ENCODE data around the gene UBAC1. TPM values are rescaled to one million over a fixed set of nuclear protein-coding genes. Genes with fewer than 3 reads are reported as not detected.

UBAC1 gene
- total and polyA plus RNA-seq, 5 donors: 64.0 to 88.7 (median 83.3) TPM

DNA sequence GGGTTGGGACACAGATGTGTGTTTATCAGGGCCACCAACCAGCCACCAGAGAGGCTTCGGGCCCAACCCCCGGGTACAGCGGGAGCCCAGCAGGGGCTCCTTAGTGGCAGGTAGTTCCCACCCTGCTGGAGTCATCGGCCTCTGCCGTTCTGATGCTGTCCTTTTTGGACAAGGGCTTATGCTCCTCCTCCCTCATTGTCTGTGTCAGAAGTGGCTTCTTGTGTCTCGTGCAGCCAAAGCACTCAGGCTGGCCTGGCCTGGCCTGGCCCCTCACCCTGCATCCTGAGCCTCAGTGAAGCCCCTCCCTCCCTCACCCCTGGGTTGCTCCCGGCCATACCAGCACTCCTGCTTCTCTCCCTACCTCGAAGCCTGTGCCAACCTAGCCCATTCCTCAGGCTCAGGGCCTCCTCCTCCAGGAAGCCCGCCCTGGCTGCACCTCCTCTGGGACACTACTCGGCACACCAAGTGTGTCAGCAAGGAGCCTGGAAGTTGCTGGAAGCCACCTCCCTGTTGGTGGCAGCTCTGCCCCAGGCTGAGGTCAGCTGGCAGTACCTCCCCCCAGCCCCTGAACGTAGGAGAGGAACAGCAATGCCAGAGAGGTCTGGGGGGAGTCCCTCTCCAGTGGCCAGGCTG is 4.1 kb upstream of the UBAC1 start:
- intact Hi-C loops (cut with DNase I): loop anchor here in 2 of 4 donors (5.0 to 10.0 kb wide), 3 partner anchors 100 to 320 kb away; no protein-coding TSS in a partner anchor
- no peak overlapping the region for H3K4me3 ChIP-seq (ENCODE audit: low read length)
- WGBS: 66% methylated on average over 11 of the region's 11 CpGs
- H3K4me1 ChIP-seq (ENCODE audit: control insufficient read depth, insufficient read depth, low read length): no peaks in the 10 kb centered on the region
- DNase-seq (peak in 2 of 3 donors; percentile 34 to 48), ATAC-seq (no peak)
- H3K27me3 ChIP-seq (ENCODE audit: control insufficient read depth, insufficient read depth): no peaks in the 10 kb centered on the region
- no peak overlapping the region for H3K27ac ChIP-seq (ENCODE audit: low read length)
- no peaks in the 10 kb centered on the region for H3K9me3 ChIP-seq (ENCODE audit: control insufficient read depth, low read length)

DNA sequence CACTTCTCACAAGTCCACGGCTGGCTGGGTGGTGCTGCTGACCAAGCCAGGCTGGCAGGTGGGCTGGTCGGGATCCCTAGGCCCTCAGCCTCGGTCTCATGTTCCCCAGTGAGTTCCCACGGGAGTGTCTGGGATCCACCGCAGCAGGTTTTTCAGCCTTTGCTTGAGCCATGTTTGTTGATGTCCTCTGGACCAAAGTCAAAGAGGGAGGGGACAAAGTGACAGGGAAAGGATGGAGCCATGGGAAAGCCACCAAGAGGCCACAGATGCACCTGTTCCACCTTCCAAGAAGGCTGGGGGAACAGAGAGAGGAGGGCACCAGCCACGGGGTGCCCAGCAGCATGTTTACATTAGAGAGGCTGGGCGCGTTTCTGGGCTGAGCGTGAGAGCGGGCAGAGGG is 2.8 kb upstream of the UBAC1 start:
- Histone ChIP-seq H3K4me3 (ENCODE audit: low read length) (no peak overlapping the region), H3K27ac (ENCODE audit: low read length) (no peak overlapping the region), H3K27me3 (ENCODE audit: control insufficient read depth, insufficient read depth) (no peaks in the 10 kb centered on the region), H3K4me1 (ENCODE audit: control insufficient read depth, insufficient read depth, low read length) (no peaks in the 10 kb centered on the region), H3K9me3 (ENCODE audit: control insufficient read depth, low read length) (no peaks in the 10 kb centered on the region)
- no peak for ATAC-seq
- intact Hi-C loops (cut with DNase I): loop anchor here in 1 of 4 donors (10.0 kb wide), 2 partner anchors 99 to 321 kb away; no protein-coding TSS in a partner anchor
- DNase-seq: no peak
- 75% methylated on average over 10 of the region's 10 CpGs for WGBS

DNA sequence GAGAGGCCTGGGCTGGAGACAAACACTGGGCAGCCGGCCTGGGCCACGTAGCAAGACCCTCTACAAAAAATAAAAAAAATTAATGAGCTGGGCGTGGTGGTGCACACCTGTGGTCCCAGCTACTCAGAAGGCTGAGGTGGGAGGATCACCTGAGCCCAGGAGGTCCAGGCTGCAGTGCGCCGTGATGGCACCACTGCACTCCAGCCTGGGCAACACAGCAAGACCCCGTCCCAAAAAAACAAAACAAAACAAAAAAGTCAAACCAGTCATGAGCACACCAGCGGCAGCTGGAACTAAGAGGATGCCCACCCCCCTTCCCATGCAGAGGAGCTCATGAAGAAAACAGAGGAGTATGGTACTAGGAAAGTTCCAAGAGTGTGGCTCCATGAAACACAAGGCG is 2.2 kb upstream of the UBAC1 start:
- Histone ChIP-seq H3K27ac (ENCODE audit: low read length) (no peak overlapping the region), H3K9me3 (ENCODE audit: control insufficient read depth, low read length) (no peaks in the 10 kb centered on the region), H3K4me1 (ENCODE audit: control insufficient read depth, insufficient read depth, low read length) (no peaks in the 10 kb centered on the region), H3K27me3 (ENCODE audit: control insufficient read depth, insufficient read depth) (no peaks in the 10 kb centered on the region), H3K4me3 (ENCODE audit: low read length) (no peak overlapping the region)
- intact Hi-C loops (cut with DNase I): loop anchor here in 1 of 4 donors (10.0 kb wide), 2 partner anchors 99 to 321 kb away; no protein-coding TSS in a partner anchor
- no peak for DNase-seq
- no peak for ATAC-seq
- WGBS: 88% methylated on average over 8 of the region's 8 CpGs

DNA sequence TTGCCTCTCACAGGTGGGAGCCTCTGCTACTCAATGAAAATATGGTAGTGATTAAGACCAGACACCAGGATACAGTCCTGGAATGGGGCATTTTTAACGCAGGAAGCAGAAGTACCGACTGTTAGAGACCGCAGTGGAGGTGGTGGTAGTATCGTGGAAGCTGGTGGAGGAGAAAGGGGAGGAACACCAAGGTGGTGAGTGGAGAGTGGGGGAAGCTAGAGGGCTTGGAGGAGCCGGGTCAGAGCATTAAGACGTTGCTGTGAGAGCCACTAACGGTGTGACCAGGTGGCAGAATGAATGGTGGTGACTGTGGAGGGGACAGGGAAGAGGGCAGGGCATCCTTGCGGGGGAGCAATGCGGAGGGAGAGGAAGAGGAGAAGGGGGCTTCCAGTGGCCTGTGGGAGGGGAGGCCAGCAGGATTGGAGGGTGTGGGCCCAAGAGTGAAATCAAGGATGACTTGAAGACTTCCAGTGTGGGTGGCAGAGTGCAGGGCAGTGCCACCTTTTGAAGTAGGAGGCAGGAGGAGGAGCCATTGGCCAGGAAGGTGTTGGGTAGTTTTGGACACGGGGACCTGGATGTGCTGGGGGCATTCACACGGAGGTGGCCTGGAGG is 1.6 kb upstream of the UBAC1 start:
- ATAC-seq: no peak
- intact Hi-C loops (cut with DNase I): loop anchor here in 1 of 4 donors (10.0 kb wide), 2 partner anchors 98 to 322 kb away; no protein-coding TSS in a partner anchor

DNA sequence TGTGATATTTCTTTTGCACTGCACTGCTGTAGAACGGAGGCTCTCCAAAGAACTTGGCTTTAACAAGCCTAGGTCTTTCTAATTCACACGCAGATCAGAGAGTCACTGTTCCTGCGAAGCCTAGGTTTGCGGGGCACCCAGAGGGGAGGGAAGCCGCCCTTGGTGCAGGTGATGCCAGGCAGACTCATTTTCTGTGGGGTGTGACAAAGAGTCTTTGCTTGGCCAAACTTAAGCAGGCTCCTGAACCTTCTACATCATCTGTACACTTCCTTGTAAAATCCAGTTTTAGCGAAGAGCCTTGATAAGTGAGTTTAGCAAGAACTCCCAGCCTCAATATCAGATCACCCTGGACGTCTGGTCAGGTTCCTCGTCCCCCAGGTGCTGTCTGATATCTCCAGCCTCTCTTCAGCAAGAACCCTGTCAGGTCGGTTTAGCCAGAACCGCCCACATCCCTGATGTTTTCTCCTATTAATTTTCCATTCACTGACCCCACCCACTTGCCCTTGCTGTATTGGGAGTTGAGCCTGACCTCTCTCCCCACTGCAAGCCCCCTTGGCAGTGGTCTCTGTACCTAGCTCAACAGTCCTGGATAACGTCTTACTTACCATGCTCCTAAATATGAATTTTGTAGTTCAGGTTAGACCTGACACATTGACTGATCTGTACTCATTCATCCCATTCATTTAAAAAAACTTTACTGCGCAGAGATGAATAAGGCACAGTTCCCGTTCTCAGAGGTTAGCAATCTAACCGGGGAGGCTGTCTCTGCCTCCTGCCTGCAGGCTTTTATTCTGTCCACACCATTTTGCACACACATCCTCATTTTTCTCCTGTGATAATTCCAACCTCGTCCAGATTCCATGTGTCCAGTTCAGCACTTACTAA is 880 bp upstream of the UBAC1 start:
- H3K4me1 ChIP-seq (ENCODE audit: control insufficient read depth, insufficient read depth, low read length): no peaks in the 10 kb centered on the region
- H3K4me3 ChIP-seq (ENCODE audit: low read length): no peak overlapping the region
- intact Hi-C loops (cut with DNase I): loop anchor here in 1 of 4 donors (10.0 kb wide), 2 partner anchors 97 to 323 kb away; no protein-coding TSS in a partner anchor
- ATAC-seq (no peak), DNase-seq (peak in 1 of 3 donors; percentile 7)
- no peaks in the 10 kb centered on the region for H3K9me3 ChIP-seq (ENCODE audit: control insufficient read depth, low read length)
- no peak overlapping the region for H3K27ac ChIP-seq (ENCODE audit: low read length)
- WGBS: 45% methylated on average over 15 of the region's 15 CpGs
- no peaks in the 10 kb centered on the region for H3K27me3 ChIP-seq (ENCODE audit: control insufficient read depth, insufficient read depth)

More for the DNA sequence above, 1.6 kb upstream of the UBAC1 start:
- Histone ChIP-seq H3K9me3 (ENCODE audit: control insufficient read depth, low read length) (no peaks in the 10 kb centered on the region), H3K4me1 (ENCODE audit: control insufficient read depth, insufficient read depth, low read length) (no peaks in the 10 kb centered on the region), H3K27ac (ENCODE audit: low read length) (no peak overlapping the region), H3K4me3 (ENCODE audit: low read length) (no peak overlapping the region), H3K27me3 (ENCODE audit: control insufficient read depth, insufficient read depth) (no peaks in the 10 kb centered on the region)
- no peak for DNase-seq
- WGBS: 63% methylated on average over 11 of the region's 11 CpGs

DNA sequence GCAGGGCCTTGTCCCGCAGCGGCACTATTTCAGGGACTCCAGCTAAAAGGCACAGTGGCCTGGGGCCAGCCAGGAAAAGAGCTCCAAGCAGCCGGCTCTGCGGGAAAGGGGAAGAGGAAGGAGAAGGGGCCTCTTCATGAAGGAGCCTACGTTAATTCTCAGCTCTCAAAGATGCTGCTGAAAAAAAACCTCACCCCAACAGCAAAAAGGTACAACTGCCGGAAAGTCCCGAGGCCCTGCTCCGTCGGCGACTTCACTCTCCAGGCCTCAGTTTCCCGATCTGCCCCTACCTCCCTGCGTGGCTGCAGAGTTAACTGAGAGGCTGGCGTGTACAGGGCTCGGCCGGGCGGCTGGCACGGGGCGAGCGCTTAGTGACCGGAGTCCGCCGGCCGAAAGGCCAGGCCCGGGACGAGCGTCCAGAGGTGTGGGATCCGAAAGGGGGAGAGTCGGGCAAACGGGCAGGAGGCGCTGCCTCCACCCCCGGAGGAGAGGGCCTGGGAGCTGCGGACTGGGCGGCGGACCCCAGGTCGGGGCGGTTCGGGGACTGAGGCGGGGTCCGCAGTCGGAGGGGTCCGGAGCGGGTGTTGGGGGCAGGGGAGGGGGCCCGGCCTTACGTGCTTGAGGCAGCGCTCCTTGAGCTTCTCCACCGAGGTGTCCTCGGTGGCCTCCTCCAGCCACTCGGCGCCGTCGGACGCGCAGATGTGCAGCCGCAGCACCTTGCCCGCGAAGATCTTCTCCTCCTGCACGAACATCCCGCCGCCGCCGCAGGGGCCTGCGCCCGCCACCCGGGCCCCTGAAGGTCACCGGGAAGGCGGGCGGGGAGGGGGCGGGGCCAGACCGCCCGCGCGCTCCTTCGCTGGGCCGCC is 529 bp downstream of the UBAC1 start:
- no peaks in the 10 kb centered on the region for H3K27me3 ChIP-seq (ENCODE audit: control insufficient read depth, insufficient read depth)
- peak overlapping the region; percentile 98 for H3K27ac ChIP-seq (ENCODE audit: low read length)
- H3K4me3 ChIP-seq (ENCODE audit: low read length): peak overlapping the region; percentile 96
- H3K4me1 ChIP-seq (ENCODE audit: control insufficient read depth, insufficient read depth, low read length): no peaks in the 10 kb centered on the region
- intact Hi-C loops (cut with DNase I): loop anchor here in 1 of 4 donors (10.0 kb wide), 2 partner anchors 96 to 324 kb away; no protein-coding TSS in a partner anchor
- WGBS: under 1% methylated on average over 74 of the region's 74 CpGs
- no peaks in the 10 kb centered on the region for H3K9me3 ChIP-seq (ENCODE audit: control insufficient read depth, low read length)
- ATAC-seq (peak; percentile 20 to 44), DNase-seq (peak in 1 of 3 donors; percentile 68)

DNA sequence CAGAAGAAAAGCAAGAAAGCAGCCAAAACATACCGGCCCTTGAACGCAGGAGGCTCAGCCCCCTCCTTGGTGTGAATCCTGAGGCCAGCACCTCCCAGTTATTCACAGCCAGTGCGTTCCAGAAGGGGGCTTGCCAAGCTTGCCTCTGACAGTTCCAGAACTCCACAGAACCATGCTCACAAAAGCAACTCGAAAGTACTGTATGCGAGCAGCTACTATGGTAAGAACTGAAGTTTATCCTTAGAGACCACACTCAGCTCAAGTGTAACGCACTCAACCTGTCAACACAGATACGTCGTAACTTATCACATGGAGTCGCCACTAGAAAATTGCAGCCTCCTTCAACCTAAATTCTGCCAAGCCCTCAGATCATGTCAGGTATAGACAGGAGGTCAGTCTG is 1.4 kb downstream of the UBAC1 start:
- Histone ChIP-seq H3K27me3 (ENCODE audit: control insufficient read depth, insufficient read depth) (no peaks in the 10 kb centered on the region), H3K4me1 (ENCODE audit: control insufficient read depth, insufficient read depth, low read length) (no peaks in the 10 kb centered on the region), H3K4me3 (ENCODE audit: low read length) (peak overlapping the region; percentile 96), H3K27ac (ENCODE audit: low read length) (no peak overlapping the region), H3K9me3 (ENCODE audit: control insufficient read depth, low read length) (no peaks in the 10 kb centered on the region)
- DNase-seq (no peak), ATAC-seq (no peak)
- intact Hi-C loops (cut with DNase I): loop anchor here in 3 of 4 donors (10.0 kb wide), 2 partner anchors 95 to 325 kb away; no protein-coding TSS in a partner anchor
- WGBS: 37% methylated on average over 9 of the region's 9 CpGs

DNA sequence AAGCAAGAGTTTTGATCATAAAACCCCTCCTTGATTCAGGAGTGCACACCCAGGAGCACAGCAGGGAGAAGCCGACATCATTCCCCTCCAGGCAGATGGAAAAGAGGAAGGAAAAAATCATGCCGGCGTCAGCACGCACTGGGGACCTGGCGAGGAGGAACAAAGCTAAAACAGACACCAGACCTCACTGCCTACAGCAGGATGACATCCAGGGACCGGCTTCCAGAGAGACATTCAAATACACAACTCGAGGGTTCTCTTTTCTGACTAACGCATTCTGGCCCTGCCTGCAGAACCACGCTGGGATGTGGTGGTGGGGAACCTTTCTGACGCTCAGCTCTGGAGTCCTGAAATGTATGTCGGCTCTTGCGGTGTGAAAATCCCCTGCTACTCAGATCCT is 2.7 kb downstream of the UBAC1 start:
- no peak for ATAC-seq
- Histone ChIP-seq H3K9me3 (ENCODE audit: control insufficient read depth, low read length) (no peaks in the 10 kb centered on the region), H3K4me3 (ENCODE audit: low read length) (no peak overlapping the region), H3K27me3 (ENCODE audit: control insufficient read depth, insufficient read depth) (no peaks in the 10 kb centered on the region), H3K27ac (ENCODE audit: low read length) (no peak overlapping the region), H3K4me1 (ENCODE audit: control insufficient read depth, insufficient read depth, low read length) (no peaks in the 10 kb centered on the region)
- intact Hi-C loops (cut with DNase I): loop anchor here in 2 of 4 donors (10.0 kb wide), 1 partner anchor 94 kb away; no protein-coding TSS in a partner anchor
- peak in 1 of 3 donors; percentile 65 for DNase-seq
- WGBS: 85% methylated on average over 12 of the region's 12 CpGs

DNA sequence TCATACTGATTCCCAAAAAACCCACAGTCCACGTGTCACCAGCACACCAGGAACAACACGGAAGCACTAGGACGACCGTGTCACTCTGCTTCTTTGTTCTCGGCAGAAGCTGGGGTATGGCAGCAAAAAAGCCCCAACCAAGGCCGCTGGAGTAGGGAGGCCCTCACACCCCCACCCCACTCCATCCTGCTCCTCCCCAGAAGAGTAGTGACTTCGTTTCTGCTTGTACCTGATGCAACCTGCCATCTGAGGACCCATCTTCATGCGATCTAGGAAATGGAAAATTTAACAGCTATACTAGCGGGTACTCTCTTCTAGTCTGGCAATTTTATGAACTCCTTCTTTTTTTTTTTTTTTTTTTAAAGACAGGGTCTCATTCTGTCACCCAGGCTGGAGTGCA is 3.7 kb downstream of the UBAC1 start:
- 86% methylated on average over 9 of the region's 9 CpGs for WGBS
- no peak for DNase-seq
- H3K27me3 ChIP-seq (ENCODE audit: control insufficient read depth, insufficient read depth): no peaks in the 10 kb centered on the region
- H3K9me3 ChIP-seq (ENCODE audit: control insufficient read depth, low read length): no peaks in the 10 kb centered on the region
- no peak for ATAC-seq
- no peak overlapping the region for H3K4me3 ChIP-seq (ENCODE audit: low read length)
- no peak overlapping the region for H3K27ac ChIP-seq (ENCODE audit: low read length)
- intact Hi-C loops (cut with DNase I): loop anchor here in 2 of 4 donors (10.0 kb wide), 1 partner anchor 93 kb away; no protein-coding TSS in a partner anchor
- H3K4me1 ChIP-seq (ENCODE audit: control insufficient read depth, insufficient read depth, low read length): no peaks in the 10 kb centered on the region

DNA sequence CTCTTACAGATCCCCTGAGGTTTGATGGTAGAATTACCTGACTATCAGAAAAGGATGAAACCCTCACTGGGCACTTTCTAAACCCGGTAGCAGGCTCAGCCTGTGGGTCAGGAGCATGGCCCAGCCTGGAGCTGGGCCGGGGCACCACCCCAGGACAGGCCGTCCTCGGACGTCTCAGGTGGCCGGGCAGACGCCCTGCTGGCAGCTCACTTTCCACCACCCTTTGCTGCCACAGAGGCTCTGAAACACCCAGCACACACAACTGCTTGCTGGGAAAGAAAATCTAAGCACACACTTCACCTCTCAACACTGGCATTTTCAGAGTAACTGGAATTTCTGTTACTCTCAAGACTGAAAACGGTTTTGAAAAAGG is 4.4 kb downstream of the UBAC1 start:
- Histone ChIP-seq H3K27me3 (ENCODE audit: control insufficient read depth, insufficient read depth) (no peaks in the 10 kb centered on the region), H3K4me3 (ENCODE audit: low read length) (no peak overlapping the region)

More for the DNA sequence above, 4.4 kb downstream of the UBAC1 start:
- intact Hi-C loops (cut with DNase I): loop anchor here in 2 of 4 donors (10.0 kb wide), 1 partner anchor 92 kb away; no protein-coding TSS in a partner anchor
- DNase-seq: no peak
- WGBS: 79% methylated on average over 8 of the region's 8 CpGs
- no peak for ATAC-seq
- no peaks in the 10 kb centered on the region for H3K9me3 ChIP-seq (ENCODE audit: control insufficient read depth, low read length)
- no peak overlapping the region for H3K27ac ChIP-seq (ENCODE audit: low read length)
- no peaks in the 10 kb centered on the region for H3K4me1 ChIP-seq (ENCODE audit: control insufficient read depth, insufficient read depth, low read length)
